ENCODE results near the gene FAM107B. TPM values are rescaled to one million over a fixed set of nuclear protein-coding genes. Genes with fewer than 3 reads are reported as not detected.
A peak's percentile ranks its signal among the peaks of the same experiment; 100 is the strongest.

Gene FAM107B
- total RNA-seq, 1 donor from 2014 or later, result 39.0 TPM

DNA sequence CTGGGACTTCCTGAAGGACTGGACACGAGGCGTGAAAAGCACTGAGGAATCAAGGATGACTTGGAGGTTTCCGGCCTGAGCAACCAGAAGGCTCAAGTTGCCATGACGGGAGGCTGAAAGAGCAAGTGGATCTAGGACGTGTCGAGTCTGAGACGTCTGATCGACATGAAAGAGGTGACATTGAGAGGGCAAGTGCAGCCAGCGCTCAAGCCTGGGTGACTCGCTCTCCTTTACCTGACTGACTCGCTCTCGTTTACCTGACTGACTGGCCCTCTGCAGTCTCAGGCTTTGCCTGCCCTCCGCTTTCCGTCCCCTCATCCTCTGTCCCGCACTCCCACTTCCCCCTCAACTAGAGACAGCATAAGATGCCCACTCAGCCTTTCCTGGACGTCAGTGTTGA, 241.4 kb downstream of the FAM107B start:
- TF ChIP-seq, protein P1, sequence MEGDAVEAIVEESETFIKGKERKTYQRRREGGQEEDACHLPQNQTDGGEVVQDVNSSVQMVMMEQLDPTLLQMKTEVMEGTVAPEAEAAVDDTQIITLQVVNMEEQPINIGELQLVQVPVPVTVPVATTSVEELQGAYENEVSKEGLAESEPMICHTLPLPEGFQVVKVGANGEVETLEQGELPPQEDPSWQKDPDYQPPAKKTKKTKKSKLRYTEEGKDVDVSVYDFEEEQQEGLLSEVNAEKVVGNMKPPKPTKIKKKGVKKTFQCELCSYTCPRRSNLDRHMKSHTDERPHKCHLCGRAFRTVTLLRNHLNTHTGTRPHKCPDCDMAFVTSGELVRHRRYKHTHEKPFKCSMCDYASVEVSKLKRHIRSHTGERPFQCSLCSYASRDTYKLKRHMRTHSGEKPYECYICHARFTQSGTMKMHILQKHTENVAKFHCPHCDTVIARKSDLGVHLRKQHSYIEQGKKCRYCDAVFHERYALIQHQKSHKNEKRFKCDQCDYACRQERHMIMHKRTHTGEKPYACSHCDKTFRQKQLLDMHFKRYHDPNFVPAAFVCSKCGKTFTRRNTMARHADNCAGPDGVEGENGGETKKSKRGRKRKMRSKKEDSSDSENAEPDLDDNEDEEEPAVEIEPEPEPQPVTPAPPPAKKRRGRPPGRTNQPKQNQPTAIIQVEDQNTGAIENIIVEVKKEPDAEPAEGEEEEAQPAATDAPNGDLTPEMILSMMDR (conservative IDR thresholded peaks at IDR 0.05), result no peak
- H3K27ac Mint-ChIP-seq (ENCODE audit: unreplicated experiment), result no peak overlapping the region
- no peak overlapping the region for H3K4me3 Mint-ChIP-seq

DNA sequence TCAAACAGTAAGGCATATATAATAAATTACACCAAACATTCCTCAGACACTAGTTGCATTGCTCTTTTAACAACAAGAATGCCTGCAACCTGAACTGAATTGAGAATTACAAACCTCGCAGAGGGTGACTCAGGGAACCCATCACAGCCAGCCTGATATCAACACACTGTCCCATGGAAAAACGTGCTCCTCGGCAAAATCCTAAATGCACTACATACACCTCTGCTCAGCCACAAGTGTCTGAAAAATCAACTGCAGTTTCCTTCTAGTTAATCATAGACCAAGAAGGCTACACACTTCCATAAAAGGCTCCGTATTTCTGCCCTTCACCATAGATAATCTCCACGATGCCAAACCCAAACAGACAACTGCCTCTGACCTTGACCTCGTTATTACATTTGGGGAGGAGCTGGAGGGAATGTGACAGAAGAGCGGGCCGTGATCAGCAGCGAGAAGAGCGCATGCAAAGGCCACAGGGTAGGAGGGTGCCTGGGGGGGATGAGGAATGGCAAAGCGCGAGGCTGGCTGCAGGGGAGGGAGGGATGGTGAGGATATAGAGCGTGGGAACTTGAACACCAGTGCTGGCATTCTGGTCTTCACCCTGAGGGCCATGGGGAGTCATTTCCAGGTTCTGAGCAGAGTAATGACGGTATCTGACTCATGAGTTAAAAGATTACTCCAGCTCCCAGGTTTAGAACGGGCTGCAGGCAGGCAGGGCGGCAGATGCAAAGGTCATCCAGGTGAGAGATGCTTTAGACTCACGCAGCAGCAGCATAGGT, 242.0 kb downstream of the FAM107B start:
- TF ChIP-seq, protein P1 (conservative IDR thresholded peaks at IDR 0.05), result no peak
- no peaks in the 10 kb centered on the region for H3K27me3 Mint-ChIP-seq (ENCODE audit: low read depth)
- H3K27ac Mint-ChIP-seq (ENCODE audit: unreplicated experiment), result no peak overlapping the region
- H3K4me1 Mint-ChIP-seq, result peaks cover 28% of the 10 kb centered on the region
- peaks cover 6% of the 10 kb centered on the region for H3K36me3 Mint-ChIP-seq (ENCODE audit: low read depth)
- H3K9me3 Mint-ChIP-seq, result no peaks in the 10 kb centered on the region
- no peak overlapping the region for H3K4me3 Mint-ChIP-seq
- no peak for DNase-seq (ENCODE audit: low read depth, low spot score)

More for the DNA sequence above, 241.4 kb downstream of the FAM107B start:
- Mint-ChIP-seq H3K27me3 (ENCODE audit: low read depth) (no peaks in the 10 kb centered on the region), H3K4me1 (peaks cover 28% of the 10 kb centered on the region), H3K9me3 (no peaks in the 10 kb centered on the region), H3K36me3 (ENCODE audit: low read depth) (peaks cover 6% of the 10 kb centered on the region)
- no peak for DNase-seq (ENCODE audit: low read depth, low spot score)

DNA sequence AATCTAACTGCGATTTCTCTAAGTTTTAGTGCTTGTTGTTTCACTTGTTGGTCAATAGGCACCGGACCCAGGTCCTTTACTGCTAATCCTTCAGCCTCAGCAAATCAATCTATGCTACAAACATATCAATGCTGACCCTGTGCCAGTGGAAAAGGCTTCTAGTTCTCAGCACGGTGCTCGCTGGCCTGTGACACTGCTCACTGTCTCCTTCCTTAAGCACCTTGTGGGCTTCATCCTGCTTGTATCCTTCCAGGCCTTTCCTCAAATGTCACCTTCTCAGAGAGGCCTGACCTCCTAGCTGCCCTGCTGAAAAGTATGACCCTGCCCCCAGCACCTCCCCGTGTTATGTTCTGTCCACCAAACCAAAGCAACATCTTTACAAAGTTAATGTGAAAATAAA, 242.7 kb downstream of the FAM107B start:
- no peak for DNase-seq (ENCODE audit: low read depth, low spot score)
- peak overlapping the region; percentile 30 for H3K27ac Mint-ChIP-seq (ENCODE audit: unreplicated experiment)
- TF ChIP-seq, protein P1 (conservative IDR thresholded peaks at IDR 0.05), result no peak
- H3K9me3 Mint-ChIP-seq, result no peaks in the 10 kb centered on the region
- no peaks in the 10 kb centered on the region for H3K27me3 Mint-ChIP-seq (ENCODE audit: low read depth)
- peaks cover 27% of the 10 kb centered on the region for H3K4me1 Mint-ChIP-seq
- H3K4me3 Mint-ChIP-seq, result no peak overlapping the region
- peaks cover 6% of the 10 kb centered on the region for H3K36me3 Mint-ChIP-seq (ENCODE audit: low read depth)

DNA sequence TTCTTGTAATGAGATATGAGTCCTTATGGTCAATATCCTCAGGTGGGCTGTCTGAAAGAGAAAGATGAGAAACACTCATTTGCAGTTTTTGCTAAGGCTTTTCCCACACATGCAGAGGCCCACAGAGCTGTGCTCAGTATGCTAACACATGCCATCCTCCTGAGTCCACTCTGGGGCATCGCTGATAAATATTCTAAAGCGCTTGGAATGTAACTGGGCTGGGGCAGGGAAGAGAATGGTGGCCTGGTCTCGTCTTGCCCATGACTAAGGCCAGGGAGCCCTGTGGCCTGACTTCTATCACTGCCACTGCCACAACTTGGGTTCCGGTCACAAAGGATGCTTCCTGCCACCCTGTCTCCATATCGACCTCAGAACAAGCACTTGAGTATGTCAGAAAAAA, 244.2 kb downstream of the FAM107B start:
- Mint-ChIP-seq H3K27ac (ENCODE audit: unreplicated experiment) (no peak overlapping the region), H3K4me1 (peaks cover 23% of the 10 kb centered on the region), H3K36me3 (ENCODE audit: low read depth) (peaks cover 6% of the 10 kb centered on the region), H3K9me3 (no peaks in the 10 kb centered on the region), H3K4me3 (no peak overlapping the region), H3K27me3 (ENCODE audit: low read depth) (no peaks in the 10 kb centered on the region)
- DNase-seq (ENCODE audit: low read depth, low spot score), result no peak
- TF ChIP-seq, protein P1 (conservative IDR thresholded peaks at IDR 0.05), result no peak

DNA sequence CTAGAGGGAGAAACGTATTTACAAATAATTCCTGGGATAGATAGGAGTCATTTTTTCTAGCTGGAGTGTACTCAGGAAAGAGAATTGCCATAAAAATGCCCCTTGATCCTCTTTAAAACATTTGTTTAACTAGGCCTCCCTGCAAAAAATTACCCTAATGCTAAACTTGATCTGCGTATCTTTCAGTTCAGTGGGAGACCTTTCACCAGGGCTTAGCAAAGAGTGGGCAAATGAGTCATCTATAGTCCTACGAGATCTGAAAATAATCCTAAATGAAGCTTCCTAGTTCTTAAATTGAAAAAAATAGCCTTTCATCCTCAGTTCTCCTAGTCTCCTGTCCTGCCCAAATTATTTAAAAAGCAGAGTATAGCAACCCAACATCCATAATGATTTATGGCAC, 245.3 kb downstream of the FAM107B start:
- Mint-ChIP-seq H3K9me3 (no peaks in the 10 kb centered on the region), H3K27me3 (ENCODE audit: low read depth) (no peaks in the 10 kb centered on the region), H3K4me3 (no peak overlapping the region), H3K36me3 (ENCODE audit: low read depth) (peaks cover 6% of the 10 kb centered on the region), H3K27ac (ENCODE audit: unreplicated experiment) (no peak overlapping the region), H3K4me1 (peaks cover 16% of the 10 kb centered on the region)
- TF ChIP-seq, protein P1 (conservative IDR thresholded peaks at IDR 0.05), result no peak
- no peak for DNase-seq (ENCODE audit: low read depth, low spot score)

All from neural crest cell (in vitro differentiated cells).